ENCODE data around the gene LAMC3. TPM values are rescaled to one million over a fixed set of nuclear protein-coding genes. Genes with fewer than 3 reads are reported as not detected.
"Not testable (repeated sequence)": the region's sequence is repeated elsewhere in the genome, so short reads cannot be mapped to it uniquely, and the experiment has no call there.

The LAMC3 gene
- total RNA-seq, 1 donor, result not detected

GRCh38 chr9:130999245-130999623, 9.7 kb upstream of the LAMC3 start:
- DNase-seq (ENCODE audit: low read depth), result no peak
- no peak overlapping the region for H3K4me3 ChIP-seq (ENCODE audit: low read depth, low read length)
- TF ChIP-seq CTCF (IDR thresholded peaks at IDR 0.05; ENCODE audit: insufficient read depth, low read length), result no peak

GRCh38 chr9:131000526-131000925, 8.4 kb upstream of the LAMC3 start:
- not testable (repeated sequence) for DNase-seq (ENCODE audit: low read depth); H3K4me3 ChIP-seq (ENCODE audit: low read depth, low read length)

GRCh38 chr9:131001021-131001420, 8.0 kb upstream of the LAMC3 start:
- no peak for DNase-seq (ENCODE audit: low read depth)
- TF ChIP-seq CTCF (IDR thresholded peaks at IDR 0.05; ENCODE audit: insufficient read depth, low read length), result no peak
- no peak overlapping the region for H3K4me3 ChIP-seq (ENCODE audit: low read depth, low read length)

- no peak for TF ChIP-seq CTCF (IDR thresholded peaks at IDR 0.05; ENCODE audit: insufficient read depth, low read length)
- no peak overlapping the region for H3K4me3 ChIP-seq (ENCODE audit: low read depth, low read length)
- DNase-seq (ENCODE audit: low read depth), result no peak
Measured at GRCh38 chr9:131001990-131002389, 7.0 kb upstream of the LAMC3 start.

- DNase-seq (ENCODE audit: low read depth), result no peak
- TF ChIP-seq CTCF (IDR thresholded peaks at IDR 0.05; ENCODE audit: insufficient read depth, low read length), result no peak
- H3K4me3 ChIP-seq (ENCODE audit: low read depth, low read length), result no peak overlapping the region
Measured at GRCh38 chr9:131006601-131007000, 2.4 kb upstream of the LAMC3 start.

- DNase-seq (ENCODE audit: low read depth), result no peak
- no peak for TF ChIP-seq CTCF (IDR thresholded peaks at IDR 0.05; ENCODE audit: insufficient read depth, low read length)
- H3K4me3 ChIP-seq (ENCODE audit: low read depth, low read length), result no peak overlapping the region
Measured at GRCh38 chr9:131008086-131008485, 888 bp upstream of the LAMC3 start.

- no peak for TF ChIP-seq CTCF (IDR thresholded peaks at IDR 0.05; ENCODE audit: insufficient read depth, low read length)
- DNase-seq (ENCODE audit: low read depth), result no peak
- peak overlapping the region; percentile 32 for H3K4me3 ChIP-seq (ENCODE audit: low read depth, low read length)
Measured at GRCh38 chr9:131008563-131008908, 438 bp upstream of the LAMC3 start.
